ENCODE results near the gene OR2T10.
"Not testable (repeated sequence)": the region's sequence is repeated elsewhere in the genome, so short reads cannot be mapped to it uniquely, and the experiment has no call there.

OR2T10 gene, protein sequence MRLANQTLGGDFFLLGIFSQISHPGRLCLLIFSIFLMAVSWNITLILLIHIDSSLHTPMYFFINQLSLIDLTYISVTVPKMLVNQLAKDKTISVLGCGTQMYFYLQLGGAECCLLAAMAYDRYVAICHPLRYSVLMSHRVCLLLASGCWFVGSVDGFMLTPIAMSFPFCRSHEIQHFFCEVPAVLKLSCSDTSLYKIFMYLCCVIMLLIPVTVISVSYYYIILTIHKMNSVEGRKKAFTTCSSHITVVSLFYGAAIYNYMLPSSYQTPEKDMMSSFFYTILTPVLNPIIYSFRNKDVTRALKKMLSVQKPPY

DNA sequence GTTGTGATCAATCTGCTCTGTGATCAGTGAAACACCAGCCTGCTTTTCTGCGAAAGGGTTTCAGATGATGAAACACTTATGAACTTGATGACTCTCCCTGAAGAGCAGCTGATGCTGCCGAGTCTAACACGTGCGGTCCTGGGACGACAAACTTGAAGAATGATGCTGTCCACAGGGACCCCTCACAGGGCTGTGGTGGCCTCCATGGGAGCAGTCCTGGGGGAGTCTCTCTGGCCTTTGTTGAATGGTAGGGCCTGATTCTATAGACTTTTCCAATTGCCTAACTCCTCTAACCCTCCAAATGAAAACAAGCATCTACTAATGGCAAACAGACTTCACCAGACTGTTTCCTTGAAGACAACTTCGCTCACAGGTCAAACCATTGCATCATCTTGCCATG is at the start of gene OR2T10:
Gene OR2T10 (minus strand): TSS at position 112 of the 400 bp plus-strand sequence. CDS start 3,932 bp downstream, outside the sequence.
- no peak for DNase-seq (ENCODE audit: low read depth in 2 of 2)

DNA sequence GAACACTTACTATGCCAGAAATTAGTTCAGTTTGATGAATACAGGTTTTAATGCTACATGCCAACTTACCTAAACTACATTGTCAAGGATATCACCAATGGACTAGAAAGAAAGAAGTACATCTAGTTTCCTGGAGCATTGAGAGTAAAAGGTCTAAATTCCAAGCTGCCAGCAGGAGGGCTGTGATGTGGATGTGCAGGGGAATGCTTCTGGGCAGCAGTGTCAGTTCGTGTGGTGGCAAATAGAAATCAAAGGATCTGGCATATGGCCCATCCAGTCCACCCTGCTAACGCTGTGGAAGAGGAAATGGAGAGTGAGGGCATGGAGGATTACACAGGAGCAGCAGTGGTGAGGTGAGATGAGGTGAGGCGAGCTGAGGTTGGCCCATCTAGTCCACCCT is 47.7 kb upstream of the OR2T10 start, which contains the start of gene OR2T35:
Gene OR2T35 (minus strand): TSS at position 101 of the 400 bp plus-strand sequence. CDS start 6,020 bp downstream, outside the sequence.
- not testable (repeated sequence) for DNase-seq (ENCODE audit: low read depth in 2 of 2)

DNA sequence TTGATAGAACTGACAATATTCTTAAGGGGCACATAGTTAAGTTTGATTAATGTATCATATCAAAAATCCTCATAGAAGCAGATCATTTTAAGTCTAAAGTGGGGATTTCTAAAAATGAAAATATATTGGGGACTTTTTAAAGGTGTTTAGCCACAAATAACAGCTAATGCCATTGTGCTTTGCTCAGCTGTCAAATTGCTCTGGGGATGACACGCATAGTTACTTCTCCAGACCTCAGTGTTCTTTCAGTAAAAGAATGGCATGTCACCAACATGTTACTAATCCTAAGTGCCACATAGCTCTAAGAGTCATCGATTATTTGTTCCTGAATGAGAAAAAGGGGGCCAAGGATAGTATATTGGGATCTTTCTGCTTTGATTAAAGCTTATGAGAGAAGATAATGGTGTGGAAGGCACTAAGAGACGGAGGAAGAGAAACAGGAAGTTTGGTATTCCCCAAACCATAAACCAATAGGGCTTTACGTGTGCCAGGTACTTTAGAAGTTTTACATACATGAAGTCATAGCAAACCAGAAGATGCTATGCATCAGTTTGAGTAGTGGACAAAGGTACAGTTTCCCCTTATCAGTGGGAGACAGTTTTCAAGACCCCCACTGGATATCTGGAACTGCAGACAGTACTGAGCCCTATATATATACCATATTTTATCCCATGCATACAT is 45.6 kb upstream of the OR2T10 start:
- DNase-seq (ENCODE audit: low read depth in 2 of 2), result not testable (repeated sequence)

DNA sequence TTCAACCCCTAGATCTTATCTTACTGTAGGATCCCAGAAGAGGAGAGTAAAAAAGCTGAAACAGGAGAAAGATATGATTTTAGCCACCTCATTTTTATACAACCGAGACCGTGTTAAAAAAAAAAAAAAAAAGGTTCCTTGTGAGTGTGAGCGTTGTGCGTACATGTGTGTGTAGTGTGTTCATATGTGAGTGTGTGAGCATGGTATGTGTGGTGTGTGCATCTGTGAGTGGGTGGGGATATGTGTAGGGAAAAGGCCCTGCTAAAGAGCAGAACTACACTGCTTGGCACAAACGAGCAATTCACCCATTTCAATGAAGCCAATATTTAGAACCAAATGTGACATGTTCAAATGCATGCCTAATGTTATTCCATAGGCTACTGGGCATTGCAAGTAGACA is 44.1 kb upstream of the OR2T10 start:
- not testable (repeated sequence) for DNase-seq (ENCODE audit: low read depth in 2 of 2)

DNA sequence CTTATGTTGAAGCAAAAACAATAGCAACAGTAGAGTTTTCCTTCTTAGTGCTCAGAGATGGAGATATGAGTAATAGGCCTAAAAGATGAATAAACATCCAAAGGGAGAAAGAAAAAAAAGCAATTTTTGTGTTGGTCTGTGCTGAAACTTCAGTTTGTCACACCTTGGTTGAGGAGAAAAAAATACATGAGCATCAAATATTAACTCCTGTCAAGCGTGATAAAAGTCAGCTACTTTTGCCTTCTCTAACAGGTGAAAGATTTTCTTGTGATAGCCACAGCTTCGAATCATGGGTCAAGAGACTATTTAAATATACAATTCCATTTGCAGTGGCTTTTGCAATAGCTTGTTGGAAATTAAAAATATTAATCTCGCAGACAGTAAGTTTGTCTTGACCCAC is 43.4 kb upstream of the OR2T10 start:
- not testable (repeated sequence) for DNase-seq (ENCODE audit: low read depth in 2 of 2)

DNA sequence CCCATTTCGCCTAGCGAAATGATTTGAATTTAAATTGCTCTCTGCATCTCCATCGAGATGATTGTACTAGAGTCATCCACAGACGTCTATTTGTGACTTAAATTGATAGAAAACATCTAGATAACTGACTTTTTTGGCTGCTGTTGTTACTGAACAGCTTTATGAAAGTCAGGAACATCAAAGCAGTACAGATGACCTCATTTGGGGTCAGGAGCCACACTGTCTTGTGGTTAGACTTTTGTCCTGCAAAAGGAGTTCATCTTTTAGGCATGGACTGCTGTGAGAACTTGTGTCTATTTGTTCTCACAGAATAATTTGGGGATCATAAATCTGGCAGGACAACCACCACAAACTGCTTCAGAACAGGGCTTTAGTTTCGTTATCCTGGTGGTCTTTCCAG is 42.2 kb upstream of the OR2T10 start:
- DNase-seq (ENCODE audit: low read depth in 2 of 2), result not testable (repeated sequence)

DNA sequence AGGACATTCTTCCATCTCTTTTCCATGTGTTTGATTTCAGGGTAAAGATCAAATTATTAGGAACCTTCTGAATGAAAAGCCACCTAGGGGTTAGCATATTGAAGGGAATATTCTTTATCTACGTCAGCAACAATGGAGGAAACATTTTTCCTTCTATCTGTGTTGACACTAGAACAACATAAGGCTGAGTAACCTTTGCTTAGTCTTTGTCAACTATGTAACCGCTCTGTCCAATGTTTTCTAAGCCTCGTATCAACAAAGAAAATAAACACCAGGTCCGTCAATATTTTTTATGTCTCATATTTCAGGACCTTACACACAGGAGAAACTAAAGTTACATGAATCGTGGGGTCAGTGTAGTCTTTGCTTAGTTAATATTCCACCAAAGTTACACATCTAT is 39.1 kb upstream of the OR2T10 start:
- DNase-seq (ENCODE audit: low read depth in 2 of 2), result not testable (repeated sequence)

DNA sequence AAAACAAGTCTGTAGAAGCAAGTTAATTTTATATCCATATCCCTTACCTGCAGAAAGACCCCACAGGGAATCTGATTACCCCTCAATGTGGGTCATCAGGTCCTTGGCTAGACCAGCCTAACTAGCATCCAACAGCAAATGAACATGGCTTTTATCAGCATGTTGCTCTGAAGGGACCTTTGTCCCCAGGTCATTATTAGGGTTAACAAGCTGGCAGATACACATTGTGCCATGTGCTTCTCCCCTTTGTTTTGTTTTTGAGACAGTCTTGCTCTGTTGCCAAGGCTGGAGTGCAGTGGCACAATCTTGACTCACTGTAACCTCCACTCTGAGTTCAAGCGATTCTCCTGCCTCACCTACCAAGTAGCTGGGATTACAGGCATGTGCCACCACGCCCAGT is 37.5 kb upstream of the OR2T10 start, which contains the start of gene OR2T11:
Gene OR2T11 (minus strand): TSS at position 101 of the 400 bp plus-strand sequence. CDS start 7,963 bp downstream, outside the sequence.
- DNase-seq (ENCODE audit: low read depth in 2 of 2), result not testable (repeated sequence)

DNA sequence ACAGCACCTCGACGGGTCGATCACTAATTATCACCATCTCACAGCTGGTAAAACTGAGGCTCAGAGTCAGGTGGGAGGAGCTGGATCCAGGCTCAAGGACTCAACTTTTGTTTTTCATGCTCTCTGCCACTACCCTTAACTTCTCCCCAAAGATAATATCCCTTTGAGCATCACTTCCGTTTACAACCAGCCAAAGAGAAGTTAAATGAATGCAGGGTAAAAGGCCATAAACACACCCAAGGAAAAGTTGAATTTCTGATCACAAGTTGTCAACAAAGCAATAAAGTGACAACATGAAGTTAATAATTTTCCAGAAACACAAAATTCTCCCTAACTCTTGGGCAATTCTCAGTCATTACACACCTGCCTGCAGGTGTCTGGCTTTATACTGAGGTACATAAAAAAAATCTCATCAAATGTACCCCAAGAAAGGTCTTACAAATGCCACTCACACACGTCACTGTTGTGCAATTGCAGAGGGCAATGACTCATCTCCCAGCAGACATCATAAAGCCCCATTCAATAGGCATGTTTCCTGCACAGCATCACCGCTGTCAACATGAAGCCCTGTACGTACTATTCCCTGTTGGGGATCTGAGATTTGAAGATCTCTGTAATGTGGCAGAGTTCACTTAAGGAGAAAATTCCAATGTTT is 34.0 kb upstream of the OR2T10 start:
- DNase-seq (ENCODE audit: low read depth in 2 of 2), result no peak

DNA sequence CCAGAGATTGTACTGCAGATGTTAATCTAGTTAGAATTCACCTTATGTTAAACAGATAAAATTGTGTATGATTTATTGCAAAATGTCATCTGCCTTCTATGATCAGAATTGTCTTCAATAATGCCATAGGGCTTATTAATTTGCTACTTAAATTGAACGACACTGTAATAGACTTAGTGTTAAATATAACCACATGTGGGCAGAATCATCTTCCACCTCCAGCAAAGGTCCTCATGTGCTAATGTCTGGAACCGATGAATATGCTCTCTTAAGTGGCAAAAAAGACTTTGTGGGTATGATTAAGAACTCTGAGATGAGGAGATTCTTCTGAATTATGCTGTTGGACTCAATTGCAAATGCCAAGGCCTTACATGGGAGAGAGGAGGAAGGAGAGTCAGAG is 33.1 kb upstream of the OR2T10 start:
- no peak for DNase-seq (ENCODE audit: low read depth in 2 of 2)

DNA sequence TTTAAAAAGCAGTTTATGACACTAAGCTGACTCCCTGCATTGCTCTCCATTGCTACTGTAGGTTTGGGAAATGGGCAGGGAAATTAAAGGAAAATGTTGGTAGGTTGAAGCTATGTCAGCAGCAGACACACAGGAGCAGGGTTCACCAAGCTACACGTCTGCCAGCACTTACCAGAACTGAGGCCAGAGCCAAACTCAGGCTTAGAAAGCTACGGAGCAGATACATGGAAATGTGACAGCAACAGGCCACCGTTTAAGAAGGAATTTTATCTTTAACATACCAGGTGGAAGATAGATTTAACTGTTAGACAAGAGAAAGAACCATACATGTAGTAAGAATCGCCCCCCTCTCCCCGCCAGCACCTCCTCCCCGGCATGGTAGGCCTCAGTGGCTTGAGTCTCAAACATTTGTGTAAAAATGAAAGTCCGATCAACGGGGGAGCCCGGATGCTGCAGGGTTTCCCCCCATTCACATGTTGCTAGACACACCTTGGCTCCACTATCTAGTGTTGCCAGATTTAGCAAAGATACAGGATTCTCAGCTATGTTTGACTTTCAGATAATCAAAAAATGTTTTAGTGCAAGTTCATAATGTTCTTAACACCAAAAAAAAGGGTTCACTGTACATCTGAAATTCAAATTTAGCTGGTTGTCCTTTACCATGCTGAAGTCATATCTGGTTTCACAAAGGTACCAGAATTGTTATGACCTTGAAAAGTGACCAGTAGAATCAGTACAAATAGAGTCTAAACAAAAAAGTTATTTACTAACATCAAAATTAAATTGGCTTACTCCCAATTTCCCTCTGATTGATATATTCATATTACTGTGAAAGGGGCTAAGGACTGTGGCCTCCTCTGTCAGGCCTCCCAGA is 30.7 kb upstream of the OR2T10 start:
- no peak for DNase-seq (ENCODE audit: low read depth in 2 of 2)

DNA sequence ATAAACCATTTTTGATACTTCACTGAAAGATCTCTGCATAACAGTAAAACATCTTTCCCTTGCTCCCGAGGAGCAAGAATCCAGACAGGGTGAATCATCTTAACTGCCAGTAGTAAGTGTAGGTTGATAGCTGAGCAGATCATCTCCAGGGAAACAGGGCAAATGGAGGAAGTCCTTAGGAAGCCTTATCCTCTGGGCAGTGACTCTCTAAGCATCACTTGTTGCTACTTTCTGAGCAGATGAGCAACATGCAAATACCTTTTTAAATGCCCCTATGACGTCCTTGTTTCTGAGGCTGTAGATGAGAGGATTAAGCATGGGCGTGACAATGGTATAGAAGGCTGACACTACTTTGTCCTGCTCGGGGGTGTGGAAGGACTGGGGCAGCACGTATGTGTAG is 28.5 kb upstream of the OR2T10 start:
- DNase-seq (ENCODE audit: low read depth in 2 of 2), result no peak

DNA sequence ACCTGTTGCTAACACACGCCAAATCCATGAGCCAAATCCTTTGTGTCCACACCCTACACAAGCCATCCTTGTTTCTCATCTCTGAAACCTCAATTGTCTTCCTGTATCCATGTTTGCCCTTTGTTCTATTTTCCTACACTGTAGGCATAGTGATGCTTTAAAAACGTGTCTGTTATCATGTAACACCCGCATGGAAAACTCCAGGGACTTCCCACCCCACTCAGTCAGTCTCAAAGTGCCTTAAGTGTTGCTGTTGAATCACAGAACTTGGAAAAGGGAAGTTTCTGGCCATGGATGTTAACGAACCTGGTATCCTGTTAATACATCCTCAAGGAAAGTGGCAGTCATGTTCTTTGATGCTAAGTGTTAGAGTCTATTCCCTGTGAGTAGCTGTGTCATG is 27.7 kb upstream of the OR2T10 start:
- DNase-seq (ENCODE audit: low read depth in 2 of 2), result no peak

DNA sequence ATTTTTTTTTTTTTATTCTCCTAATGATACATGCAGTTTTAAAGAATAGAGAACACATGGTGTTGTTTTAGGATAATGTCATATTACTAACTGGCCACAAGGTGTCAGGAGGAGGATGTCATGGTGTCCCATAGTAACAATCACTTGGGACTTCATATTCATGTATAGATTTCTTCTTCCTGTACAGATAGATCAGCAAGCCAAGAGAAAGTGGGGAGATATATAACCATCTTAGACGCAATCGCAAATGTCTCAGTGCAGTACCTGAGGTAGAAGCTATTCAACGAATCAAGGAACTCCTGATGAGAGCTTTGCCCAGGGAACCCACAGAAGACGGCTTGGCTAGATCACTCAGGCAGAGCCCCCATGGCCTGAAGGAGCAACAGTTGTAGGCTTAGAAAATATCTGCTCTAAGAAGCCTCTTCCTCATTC is 25.1 kb upstream of the OR2T10 start:
- DNase-seq (ENCODE audit: low read depth in 2 of 2), result no peak

DNA sequence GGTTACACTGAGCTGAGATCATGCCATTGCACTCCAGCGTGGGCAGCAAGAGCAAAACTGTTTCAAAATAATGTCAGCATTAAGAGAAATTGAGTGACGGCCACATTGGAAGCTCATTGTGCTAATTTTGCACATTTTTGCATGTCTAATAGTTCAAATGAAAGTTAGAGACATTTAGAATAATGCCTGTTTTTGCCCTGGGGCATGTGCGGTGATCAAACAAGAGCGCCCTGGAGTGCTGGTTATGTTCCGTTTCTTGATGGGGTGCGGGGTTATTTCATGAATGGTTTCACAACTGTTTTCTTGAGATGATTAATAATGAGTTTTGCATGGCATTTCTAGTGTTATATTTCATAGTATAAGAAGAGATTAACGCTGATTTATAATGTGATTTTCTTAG is 24.3 kb upstream of the OR2T10 start:
- DNase-seq (ENCODE audit: low read depth in 2 of 2), result no peak

DNA sequence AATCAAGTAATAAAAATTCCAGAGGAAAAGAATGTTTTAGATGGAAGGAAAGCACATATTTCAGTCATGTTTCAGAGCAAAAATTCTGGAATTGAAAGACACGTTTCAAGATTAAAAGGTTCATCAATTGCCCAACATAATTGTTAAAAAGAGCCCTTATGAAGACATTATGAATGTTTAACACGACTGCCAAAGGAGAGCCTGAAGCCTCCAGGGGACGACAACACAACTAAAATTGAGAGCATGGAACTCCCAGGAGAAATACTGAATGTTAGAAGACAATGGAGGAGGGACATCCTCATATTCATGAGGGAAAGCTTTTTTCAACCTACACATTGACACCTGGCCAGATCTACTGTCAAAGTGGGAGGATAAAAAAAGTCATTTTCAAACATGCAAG is 21.4 kb upstream of the OR2T10 start:
- peak in 1 of 2 donors; percentile 37 for DNase-seq (ENCODE audit: low read depth in 2 of 2)

DNA sequence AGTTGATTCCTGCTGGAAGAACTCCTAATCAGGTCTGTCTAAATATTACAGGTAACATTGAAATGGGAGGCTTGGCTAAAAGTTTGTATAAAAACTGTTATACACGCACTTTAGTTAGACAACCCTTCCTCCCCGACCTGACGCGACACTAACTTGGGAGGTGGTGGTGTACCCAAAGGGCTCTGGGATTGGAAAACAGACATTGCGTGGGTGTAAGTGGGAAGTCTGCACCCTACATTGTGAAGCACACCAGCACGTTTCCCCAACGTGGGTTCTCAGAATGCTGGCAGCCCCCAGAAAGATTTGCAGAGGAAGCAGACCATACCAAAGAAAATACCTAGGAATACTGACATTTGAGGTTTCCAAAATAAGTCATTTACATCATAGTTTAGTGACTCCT is 20.6 kb upstream of the OR2T10 start:
- no peak for DNase-seq (ENCODE audit: low read depth in 2 of 2)

DNA sequence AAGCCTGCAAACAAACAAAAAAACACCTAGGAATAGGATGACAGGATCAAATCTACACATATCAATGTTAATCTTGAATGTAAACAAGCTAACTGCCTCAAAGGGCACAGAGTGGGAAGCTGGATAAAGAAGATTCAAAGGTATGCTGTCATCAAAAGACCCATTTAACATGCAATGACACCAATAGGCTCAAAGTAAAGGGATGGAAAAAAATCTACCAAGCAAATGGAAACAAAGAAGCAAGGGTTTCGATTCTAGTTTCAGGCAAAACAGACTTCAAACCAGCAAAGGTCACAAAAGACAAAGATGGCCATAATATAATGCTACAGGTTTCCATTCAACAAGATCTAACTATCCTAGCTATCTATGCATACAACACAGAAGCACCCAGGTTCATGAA is 16.2 kb upstream of the OR2T10 start:
- no peak for DNase-seq (ENCODE audit: low read depth in 2 of 2)

DNA sequence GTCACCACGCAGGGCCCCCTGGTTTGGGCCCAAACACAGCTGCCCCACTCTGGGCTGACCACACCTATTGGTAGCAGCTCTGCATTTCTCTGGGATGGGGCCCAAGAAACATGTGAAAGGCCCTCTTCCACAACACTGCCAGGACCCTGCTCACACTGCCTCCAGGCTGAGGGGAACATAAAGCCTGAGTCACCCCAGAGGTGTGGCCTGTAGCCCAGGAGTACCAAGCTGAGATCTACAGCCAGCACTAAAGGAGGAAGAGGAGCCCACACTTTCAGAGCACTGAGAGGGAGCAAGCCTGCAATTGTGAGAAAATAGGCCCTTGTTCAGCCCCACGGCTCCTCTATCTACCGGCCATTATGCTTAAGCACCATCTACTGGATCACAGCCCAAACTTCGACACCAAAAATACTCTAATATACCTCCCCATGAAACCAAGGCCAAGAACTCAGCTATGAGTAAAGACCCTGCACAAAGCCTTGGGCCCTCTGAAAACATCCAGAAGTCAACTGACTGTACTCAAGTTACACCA is 14.4 kb upstream of the OR2T10 start:
- no peak for DNase-seq (ENCODE audit: low read depth in 2 of 2)

DNA sequence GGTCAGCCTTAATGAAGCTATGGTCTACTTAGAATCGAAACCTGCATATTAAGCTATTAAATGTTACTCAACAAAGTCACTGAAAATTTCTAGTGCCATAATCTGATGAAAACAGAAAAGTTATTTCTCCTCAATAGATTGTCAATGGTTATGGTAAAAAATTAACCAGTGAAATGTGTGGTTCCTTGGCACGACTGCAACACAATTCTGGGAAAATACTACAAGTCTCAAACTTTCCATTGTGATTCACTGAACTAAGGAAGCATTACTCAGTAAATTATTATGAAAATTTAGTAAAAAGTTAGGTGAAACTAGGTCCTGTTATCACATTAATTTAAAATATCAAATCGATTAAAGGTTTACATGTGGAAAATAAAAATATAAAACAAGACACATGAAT is 12.8 kb upstream of the OR2T10 start:
- DNase-seq (ENCODE audit: low read depth in 2 of 2), result no peak

DNA sequence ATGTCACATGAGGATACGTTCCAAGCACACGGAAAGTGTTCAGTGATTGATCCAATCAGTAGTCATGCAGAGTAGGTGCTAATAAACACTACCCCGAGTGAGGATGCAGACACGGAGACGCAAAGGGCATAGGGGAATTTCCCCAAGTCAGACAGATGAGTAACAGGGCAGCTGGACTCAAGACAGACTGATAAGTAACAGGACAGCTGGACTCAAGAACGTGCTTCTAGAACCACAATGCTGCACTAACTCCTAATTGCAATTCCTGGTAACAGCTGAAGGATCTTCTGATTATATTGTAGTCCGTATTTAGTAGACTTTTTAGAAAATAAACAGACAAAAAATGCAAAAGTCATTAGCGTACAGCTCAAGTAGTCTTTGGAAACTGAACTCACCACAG is 1.9 kb upstream of the OR2T10 start:
- no peak for DNase-seq (ENCODE audit: low read depth in 2 of 2)

Measured in stimulated activated CD8-positive, alpha-beta memory T cell treated with anti-CD3 and anti-CD28 coated beads, Interleukin-7, amount 100 ng/mL, for 1 hour (primary cell).